CD1c-positive myeloid dendritic cell (primary cell): ENCODE results near the gene ZNF394.

Source experiments
- DNase-seq: peaks from one replicate; pipeline ENCODE4 v3.0.0-alpha.2; 2016; ENCODE audit errors: extremely low spot score

The ZNF394 gene

GRCh38 chr7:99493823-99494222 is 6.3 kb downstream of the ZNF394 start:
- no peak for DNase-seq

GRCh38 chr7:99490878-99491277 is 9.2 kb downstream of the ZNF394 start:
- DNase-seq = no peak

- DNase-seq = no peak
Observed at GRCh38 chr7:99489235-99489634, 10.8 kb downstream of the ZNF394 start.

- DNase-seq = no peak
Observed at GRCh38 chr7:99485094-99485493, 15.0 kb downstream of the ZNF394 start.

- DNase-seq = peak; percentile 23
Observed at GRCh38 chr7:99478464-99479440, 21.3 kb downstream of the ZNF394 start.

GRCh38 chr7:99476107-99476506 is 24.0 kb downstream of the ZNF394 start:
- no peak for DNase-seq

GRCh38 chr7:99473315-99473596 is 26.8 kb downstream of the ZNF394 start:
- DNase-seq = peak; percentile 83

- peak; percentile 98 for DNase-seq
Observed at GRCh38 chr7:99472561-99473314, 27.3 kb downstream of the ZNF394 start, which contains the start of gene ZNF789. TSS of gene ZNF789 (plus strand) at chr7:99472890. CDS start at chr7:99476457, 3,567 bp downstream.

GRCh38 chr7:99469381-99470065 is 30.6 kb downstream of the ZNF394 start:
- DNase-seq = no peak

GRCh38 chr7:99468336-99468918 is 31.7 kb downstream of the ZNF394 start:
- no peak for DNase-seq

GRCh38 chr7:99465421-99465768 is 34.7 kb downstream of the ZNF394 start:
- no peak for DNase-seq

GRCh38 chr7:99461221-99461620 is 38.9 kb downstream of the ZNF394 start:
- DNase-seq = no peak

GRCh38 chr7:99460651-99461050 is 39.4 kb downstream of the ZNF394 start:
- DNase-seq = no peak

- DNase-seq = peak; percentile 26
Observed at GRCh38 chr7:99459087-99459486, 41.0 kb downstream of the ZNF394 start.

- no peak for DNase-seq
Observed at GRCh38 chr7:99457650-99458493, 42.2 kb downstream of the ZNF394 start.

- no peak for DNase-seq
Observed at GRCh38 chr7:99457050-99457649, 42.9 kb downstream of the ZNF394 start.

- DNase-seq = no peak
Observed at GRCh38 chr7:99456288-99456687, 43.8 kb downstream of the ZNF394 start.

GRCh38 chr7:99455874-99456273 is 44.2 kb downstream of the ZNF394 start:
- no peak for DNase-seq

- DNase-seq = no peak
Observed at GRCh38 chr7:99453105-99453504, 47.0 kb downstream of the ZNF394 start.

- DNase-seq = no peak
Observed at GRCh38 chr7:99452541-99452940, 47.5 kb downstream of the ZNF394 start.

GRCh38 chr7:99451936-99452335 is 48.1 kb downstream of the ZNF394 start:
- no peak for DNase-seq
